Endothelial cell (in vitro differentiated cells): Measurements from ENCODE around the gene CENPO. TPM values are rescaled to one million over a fixed set of nuclear protein-coding genes. Genes with fewer than 3 reads are reported as not detected.

ENCODE experiments used
- DNase-seq: peaks from one replicate; pipeline ENCODE4 v3.0.0; 2021; ENCODE audit warnings: low spot score
- H3K27ac Mint-ChIP-seq: one replicate; pipeline ENCODE4 v1.8.0; 2021; ENCODE audit warnings: mixed read lengths, inconsistent platforms; ENCODE audit not compliant: unreplicated experiment
- H3K27me3 Mint-ChIP-seq: one replicate; pipeline ENCODE4 v1.8.0; 2021; ENCODE audit warnings: mild to moderate bottlenecking, moderate library complexity, mixed read lengths, inconsistent platforms; ENCODE audit not compliant: unreplicated experiment
- H3K36me3 Mint-ChIP-seq: one replicate; pipeline ENCODE4 v1.8.0; 2021; ENCODE audit warnings: mild to moderate bottlenecking, low read depth, mixed read lengths, inconsistent platforms; ENCODE audit not compliant: unreplicated experiment
- H3K4me1 Mint-ChIP-seq: one replicate; pipeline ENCODE4 v1.8.0; 2021; ENCODE audit warnings: mild to moderate bottlenecking, mixed read lengths, inconsistent platforms; ENCODE audit not compliant: unreplicated experiment
- H3K4me3 Mint-ChIP-seq: one replicate; pipeline ENCODE4 v1.8.0; 2021; ENCODE audit warnings: mild to moderate bottlenecking, mixed read lengths, inconsistent platforms; ENCODE audit not compliant: unreplicated experiment
- H3K9me3 Mint-ChIP-seq: one replicate; pipeline ENCODE4 v1.8.0; 2021; ENCODE audit warnings: mixed read lengths, inconsistent platforms; ENCODE audit not compliant: unreplicated experiment
- CTCF ChIP-seq: fragments of 200-600 bp; sonication (generic); IDR thresholded peaks from one replicate; pipeline ENCODE4 v1.5.0; 2021; ENCODE audit warnings: antibody characterized with exemption; ENCODE audit not compliant: unreplicated experiment
- total RNA-seq: library from RNA; stranded (reverse); fragmentation: NEBNext Ultra II Directional; extraction: Animal tissue kit (Norgen Biotek cat#: 25700); gene quantifications from one replicate; pipeline ENCODE4 v1.2.1, GENCODE V29; 2021; ENCODE audit not compliant: unreplicated experiment

The CENPO gene
- total RNA-seq, 1 donor from 2014 or later, result 18.7 TPM

- no peaks in the 10 kb centered on the region for H3K9me3 Mint-ChIP-seq
- H3K4me1 Mint-ChIP-seq, result peaks cover 15% of the 10 kb centered on the region
- no peak overlapping the region for H3K4me3 Mint-ChIP-seq
- no peak for TF ChIP-seq CTCF
- peaks cover 16% of the 10 kb centered on the region for H3K36me3 Mint-ChIP-seq
- DNase-seq, result no peak
- no peak overlapping the region for H3K27ac Mint-ChIP-seq
- H3K27me3 Mint-ChIP-seq, result peaks cover 4% of the 10 kb centered on the region
Measured at GRCh38 chr2:24866946-24867345, 73.7 kb downstream of the CENPO start.

- no peak for DNase-seq
- H3K27me3 Mint-ChIP-seq, result peaks cover 6% of the 10 kb centered on the region
- no peak overlapping the region for H3K27ac Mint-ChIP-seq
- no peak for TF ChIP-seq CTCF
- H3K9me3 Mint-ChIP-seq, result no peaks in the 10 kb centered on the region
- H3K4me1 Mint-ChIP-seq, result peaks cover 13% of the 10 kb centered on the region
- H3K36me3 Mint-ChIP-seq, result peaks cover 22% of the 10 kb centered on the region
- H3K4me3 Mint-ChIP-seq, result no peak overlapping the region
Measured at GRCh38 chr2:24870440-24870839, 77.2 kb downstream of the CENPO start.

DNA sequence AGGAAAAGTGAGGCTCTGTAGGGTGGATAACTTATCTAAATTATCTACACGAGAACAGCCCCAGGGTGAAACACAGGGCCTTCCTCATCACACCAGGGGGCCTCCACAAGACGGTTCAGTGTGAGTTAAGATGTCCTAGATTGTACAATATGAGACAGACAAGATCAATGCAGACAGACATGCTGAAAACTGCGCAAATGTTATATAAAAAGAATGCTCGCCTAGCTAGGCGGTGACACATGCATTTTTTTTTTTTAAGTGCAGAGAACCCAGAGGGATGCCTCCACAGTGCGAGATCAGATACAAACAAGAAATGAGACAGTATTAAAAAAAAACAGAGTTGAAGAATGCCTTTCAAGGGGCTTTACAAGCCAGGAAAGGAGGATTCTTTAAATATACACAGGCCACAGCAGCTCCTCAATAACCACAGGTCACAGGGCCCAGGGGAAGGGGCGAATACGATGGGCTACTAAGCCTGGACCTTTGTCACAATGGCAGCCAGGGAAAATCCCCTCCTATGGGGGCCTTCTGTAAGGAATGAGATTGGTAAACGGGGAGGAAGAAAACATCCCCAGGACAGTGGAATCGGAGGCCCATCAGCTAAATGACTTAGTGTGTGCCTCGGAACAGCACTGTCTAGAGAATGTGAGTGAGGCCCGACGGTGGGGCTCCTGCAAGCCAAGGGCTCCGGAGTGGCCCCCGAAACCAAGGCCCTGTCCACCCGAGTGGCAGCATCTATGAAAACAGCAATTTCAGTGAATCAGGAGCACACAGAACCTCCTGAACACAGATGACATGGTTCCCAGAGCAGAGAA is 77.9 kb downstream of the CENPO start:
- H3K4me3 Mint-ChIP-seq, result no peak overlapping the region
- DNase-seq, result no peak

GRCh38 chr2:24871852-24872333 is 78.7 kb downstream of the CENPO start:
- Mint-ChIP-seq H3K4me1 (peaks cover 13% of the 10 kb centered on the region), H3K4me3 (no peak overlapping the region), H3K27me3 (peaks cover 6% of the 10 kb centered on the region), H3K27ac (no peak overlapping the region), H3K9me3 (no peaks in the 10 kb centered on the region), H3K36me3 (peaks cover 14% of the 10 kb centered on the region)
- no peak for TF ChIP-seq CTCF
- no peak for DNase-seq

More for the DNA sequence above, 77.9 kb downstream of the CENPO start:
- no peak for TF ChIP-seq CTCF
- no peaks in the 10 kb centered on the region for H3K9me3 Mint-ChIP-seq
- peaks cover 6% of the 10 kb centered on the region for H3K27me3 Mint-ChIP-seq
- peaks cover 13% of the 10 kb centered on the region for H3K4me1 Mint-ChIP-seq
- no peak overlapping the region for H3K27ac Mint-ChIP-seq
- H3K36me3 Mint-ChIP-seq, result peaks cover 18% of the 10 kb centered on the region

Other genes with a start within 250 kb of the CENPO start
- gene PTRHD1, start within 50 bp of the CENPO start, total RNA-seq, result 36.0 TPM
- 88.0 TPM for gene ADCY3, start 126.8 kb downstream of the CENPO start, total RNA-seq
- 3.5 TPM for gene DNAJC27, start 178.5 kb downstream of the CENPO start, total RNA-seq
- gene EFR3B, start 248.7 kb downstream of the CENPO start, total RNA-seq, result 11.3 TPM